Prostate gland (tissue), 2 donors: ENCODE results near the gene HSH2D. TPM values are rescaled to one million over a fixed set of nuclear protein-coding genes. Genes with fewer than 3 reads are reported as not detected.

Experiments
- DNase-seq: peaks from one replicate; pipeline ENCODE4 v3.0.0-alpha.2; 2019; ENCODE audit warnings: low spot score
- H3K27ac ChIP-seq, 2 donors: fragments of 200-600 bp; sonication (generic); 2 replicates each; pipeline ENCODE4 v1.5.1; 2017 to 2019
- H3K27me3 ChIP-seq: fragments of 200-600 bp; sonication (generic); replicated peaks from 2 replicates; pipeline ENCODE4 v1.5.1; 2019; ENCODE audit not compliant: insufficient read depth
- H3K36me3 ChIP-seq, 2 donors: fragments of 200-600 bp; sonication (generic); 1 replicate in 1 of 2; 2 replicates in 1 of 2; pipeline versions ENCODE4 v1.5.1 to v1.8.1; 2017 to 2019
- H3K4me1 ChIP-seq: fragments of 200-600 bp; sonication (generic); replicated peaks from 2 replicates; pipeline ENCODE4 v1.5.1; 2019
- H3K4me3 ChIP-seq, 2 donors: fragments of 200-600 bp; sonication (generic); 2 replicates each; pipeline ENCODE4 v1.5.1; 2017 to 2019
- H3K9me3 ChIP-seq: fragments of 200-600 bp; sonication (generic); 2 replicates; pipeline ENCODE4 v1.5.1; 2017
- CTCF ChIP-seq, 4 experiments: fragments of 200-600 bp in 2 of 4; fragments of 450-650 bp in 2 of 4; sonication (generic) in 2 of 4; IDR thresholded peaks; 1 replicate in 3 of 4; 2 replicates in 1 of 4; pipeline ENCODE4 v1.5.1; 2016 to 2019; ENCODE audit warnings: antibody characterized with exemption in 4 of 4, mild to moderate bottlenecking in 2 of 4, moderate library complexity in 2 of 4
- POLR2A ChIP-seq: fragments of 450-650 bp; IDR thresholded peaks from one replicate; pipeline ENCODE4 v1.6.1; 2016; ENCODE audit warnings: antibody characterized with exemption, mild to moderate bottlenecking
- POLR2AphosphoS5 ChIP-seq: sonication (generic); formaldehyde crosslinking; IDR thresholded peaks from one replicate; pipeline ENCODE4 v1.6.1; 2017; ENCODE audit warnings: antibody characterized with exemption
- WGBS: methylation state at CpG from one replicate; pipeline ENCODE4 v1.1.5; 2018; 5-methylcytosine and 5-hydroxymethylcytosine counted together
- intact Hi-C: fragments of 100-400 bp; cut with DNase I; formaldehyde crosslinking; loops from one replicate; pipeline ENCODE4 v1.14.2; 2022
- total RNA-seq, 2 donors: library from RNA; depleted of rRNA; stranded (reverse); fragments of >200 nt; gene quantifications; one replicate each; pipeline ENCODE4 v1.1.0, GENCODE V29; 2016

The HSH2D gene
- total RNA-seq, 2 donors from 2014 or later, result 12.6 to 13.5 TPM

- no peaks in the 10 kb centered on the region for H3K4me1 ChIP-seq
- no peaks in the 10 kb centered on the region for H3K9me3 ChIP-seq
- no peaks in the 10 kb centered on the region for H3K27me3 ChIP-seq
- intact Hi-C loops, result no loop called here
- no peak overlapping the region for H3K4me3 ChIP-seq
- no peak for DNase-seq
- peaks cover 6 to 23% of the 10 kb centered on the region in 2 donors for H3K36me3 ChIP-seq
- TF ChIP-seq CTCF (IDR thresholded peaks at IDR 0.05) (no peak), POLR2AphosphoS5 (no peak), POLR2A (no peak)
- WGBS, result 54% methylated on average over 16 of the region's 16 CpGs
- no peak overlapping the region for H3K27ac ChIP-seq
These were observed 7.1 kb upstream of the HSH2D start for GRCh38 chr19:16136185-16136999.

GRCh38 chr19:16139752-16140151, 3.7 kb upstream of the HSH2D start:
- Histone ChIP-seq H3K27ac (no peak overlapping the region), H3K36me3 (no peaks in the 10 kb centered on the region)

GRCh38 chr19:16141043-16141442, 2.4 kb upstream of the HSH2D start:
- DNase-seq, result no peak
- no peak for TF ChIP-seq POLR2AphosphoS5
- no peak for TF ChIP-seq POLR2A
- TF ChIP-seq CTCF (IDR thresholded peaks at IDR 0.05), result no peak
- 61% methylated on average over 4 of the region's 4 CpGs for WGBS
- no peaks in the 10 kb centered on the region for H3K9me3 ChIP-seq
- intact Hi-C loops, result no loop called here
- no peaks in the 10 kb centered on the region for H3K36me3 ChIP-seq
- no peaks in the 10 kb centered on the region for H3K27me3 ChIP-seq
- no peak overlapping the region for H3K4me3 ChIP-seq
- no peaks in the 10 kb centered on the region for H3K4me1 ChIP-seq
- H3K27ac ChIP-seq, result no peak overlapping the region

More at GRCh38 chr19:16139752-16140151, 3.7 kb upstream of the HSH2D start:
- no peak for TF ChIP-seq POLR2A
- TF ChIP-seq POLR2AphosphoS5, result no peak
- TF ChIP-seq CTCF (IDR thresholded peaks at IDR 0.05), result no peak
- DNase-seq, result no peak
- Histone ChIP-seq H3K4me1 (no peaks in the 10 kb centered on the region), H3K4me3 (no peak overlapping the region), H3K27me3 (no peaks in the 10 kb centered on the region), H3K9me3 (no peaks in the 10 kb centered on the region)
- intact Hi-C loops, result no loop called here
- WGBS, result 68% methylated on average over 13 of the region's 13 CpGs

- no peak overlapping the region for H3K4me3 ChIP-seq
- DNase-seq, result no peak
- 83% methylated on average over 9 of the region's 9 CpGs for WGBS
- H3K9me3 ChIP-seq, result no peaks in the 10 kb centered on the region
- H3K27ac ChIP-seq, result no peak overlapping the region
- TF ChIP-seq CTCF (IDR thresholded peaks at IDR 0.05) (no peak), POLR2A (no peak), POLR2AphosphoS5 (no peak)
- H3K4me1 ChIP-seq, result no peaks in the 10 kb centered on the region
- no peaks in the 10 kb centered on the region for H3K27me3 ChIP-seq
- H3K36me3 ChIP-seq, result no peaks in the 10 kb centered on the region
- intact Hi-C loops, result no loop called here
These were observed 1.4 kb upstream of the HSH2D start for GRCh38 chr19:16142032-16142580.

GRCh38 chr19:16144216-16144581, 714 bp downstream of the HSH2D start:
- H3K27ac ChIP-seq, result peak overlapping the region in 1 of 2 donors; percentile 56
- H3K4me3 ChIP-seq, result peak overlapping the region in 1 of 2 donors; percentile 32
- TF ChIP-seq POLR2AphosphoS5, result no peak
- TF ChIP-seq POLR2A, result no peak
- no peak for TF ChIP-seq CTCF (IDR thresholded peaks at IDR 0.05)
- no peaks in the 10 kb centered on the region for H3K27me3 ChIP-seq
- H3K9me3 ChIP-seq, result no peaks in the 10 kb centered on the region
- intact Hi-C loops, result no loop called here
- WGBS, result 85% methylated on average over 1 of the region's 1 CpG
- H3K4me1 ChIP-seq, result no peaks in the 10 kb centered on the region
- H3K36me3 ChIP-seq, result no peaks in the 10 kb centered on the region
- DNase-seq, result no peak
